Immature natural killer cell (primary cell): Measurements from ENCODE around the gene CNKSR2. TPM values are rescaled to one million over a fixed set of nuclear protein-coding genes. Genes with fewer than 3 reads are reported as not detected.

ENCODE experiments used
- DNase-seq, 3 donors: peaks; one replicate each; pipeline ENCODE4 v3.0.0; 2022; ENCODE audit warnings: mixed read lengths in 1 of 3
- H3K27ac Mint-ChIP-seq, 6 donors: one replicate each; pipeline ENCODE4 v1.8.0; 2020; ENCODE audit warnings: mixed read lengths in 6 of 6, mild to moderate bottlenecking in 5 of 6, inconsistent platforms in 4 of 6, moderate library complexity in 3 of 6
- H3K27me3 Mint-ChIP-seq, 3 donors: one replicate each; pipeline ENCODE4 v1.8.0; 2020 to 2021; ENCODE audit warnings: low read depth in 3 of 3, mild to moderate bottlenecking in 3 of 3, mixed read lengths in 3 of 3, moderate library complexity in 3 of 3, inconsistent platforms in 1 of 3
- H3K36me3 Mint-ChIP-seq, 3 donors: one replicate each; pipeline ENCODE4 v1.8.0; 2020; ENCODE audit warnings: mixed read lengths in 3 of 3, inconsistent platforms in 2 of 3, mild to moderate bottlenecking in 2 of 3
- H3K4me1 Mint-ChIP-seq, 2 donors: one replicate each; pipeline ENCODE4 v1.8.0; 2020; ENCODE audit warnings: inconsistent platforms in 2 of 2, mild to moderate bottlenecking in 2 of 2, mixed read lengths in 2 of 2, moderate library complexity in 1 of 2
- H3K4me3 Mint-ChIP-seq, 5 donors: one replicate each; pipeline ENCODE4 v1.8.0; 2020; ENCODE audit warnings: mild to moderate bottlenecking in 5 of 5, mixed read lengths in 5 of 5, inconsistent platforms in 3 of 5, moderate library complexity in 3 of 5
- H3K9me3 Mint-ChIP-seq, 6 donors: one replicate each; pipeline ENCODE4 v1.8.0; 2020; ENCODE audit warnings: mild to moderate bottlenecking in 6 of 6, mixed read lengths in 6 of 6, inconsistent platforms in 4 of 6, moderate library complexity in 3 of 6
- polyA plus RNA-seq, 3 donors: library from polyadenylated mRNA; unstranded; fragments of 300-500 nt; fragmentation: Illumina TruSeq; gene quantifications; one replicate each; pipeline ENCODE4 v1.2.3, GENCODE V29; 2021

The CNKSR2 gene
- polyA plus RNA-seq, 3 donors from 2014 or later: 0.34 to 0.78 TPM; not detected in 1

- H3K36me3 Mint-ChIP-seq: no peaks in the 10 kb centered on the region
- no peak for DNase-seq
- no peak overlapping the region for H3K27ac Mint-ChIP-seq
Observed at GRCh38 chrX:21655901-21656586, 281.8 kb downstream of the CNKSR2 start.

GRCh38 chrX:21656587-21657317, 282.5 kb downstream of the CNKSR2 start:
- no peak overlapping the region for H3K27ac Mint-ChIP-seq

More at GRCh38 chrX:21655901-21656586, 281.8 kb downstream of the CNKSR2 start:
- Mint-ChIP-seq H3K4me3 (peak overlapping the region in 3 of 5 donors; percentile 9 to 53 (median 24)), H3K4me1 (no peaks in the 10 kb centered on the region), H3K9me3 (peaks cover 0 to 3% (median 0%) of the 10 kb centered on the region in 6 donors), H3K27me3 (peaks cover 0 to 1% (median 0%) of the 10 kb centered on the region in 3 donors)

GRCh38 chrX:21657318-21658151, 283.3 kb downstream of the CNKSR2 start:
- Mint-ChIP-seq H3K4me3 (no peak overlapping the region), H3K27me3 (peaks cover 0 to 5% (median 1%) of the 10 kb centered on the region in 3 donors), H3K4me1 (no peaks in the 10 kb centered on the region), H3K36me3 (no peaks in the 10 kb centered on the region), H3K9me3 (peaks cover 0 to 3% (median 0%) of the 10 kb centered on the region in 6 donors), H3K27ac (no peak overlapping the region)
- no peak for DNase-seq

More at GRCh38 chrX:21656587-21657317, 282.5 kb downstream of the CNKSR2 start:
- Mint-ChIP-seq H3K4me1 (no peaks in the 10 kb centered on the region), H3K27me3 (peaks cover 0 to 2% (median 1%) of the 10 kb centered on the region in 3 donors), H3K4me3 (peak overlapping the region in 1 of 5 donors; percentile 10), H3K9me3 (peaks cover 0 to 3% (median 0%) of the 10 kb centered on the region in 6 donors), H3K36me3 (no peaks in the 10 kb centered on the region)
- DNase-seq: no peak

GRCh38 chrX:21658152-21658737, 284.0 kb downstream of the CNKSR2 start, which contains the start of gene KLHL34:
TSS of gene KLHL34 (minus strand) at chrX:21658330. CDS start at chrX:21657788, 542 bp downstream.
- no peak for DNase-seq
- Mint-ChIP-seq H3K27me3 (peaks cover 0 to 5% (median 1%) of the 10 kb centered on the region in 3 donors), H3K4me3 (no peak within 1 kb of the TSS), H3K9me3 (peaks cover 0 to 3% (median 0%) of the 10 kb centered on the region in 6 donors), H3K4me1 (no peaks in the 10 kb centered on the region), H3K27ac (no peak within 1 kb of the TSS), H3K36me3 (no peaks in the 10 kb centered on the region)

- Mint-ChIP-seq H3K9me3 (peaks cover 0 to 3% (median 0%) of the 10 kb centered on the region in 6 donors), H3K4me3 (no peak overlapping the region), H3K36me3 (no peaks in the 10 kb centered on the region), H3K4me1 (no peaks in the 10 kb centered on the region), H3K27me3 (peaks cover 0 to 5% (median 1%) of the 10 kb centered on the region in 3 donors), H3K27ac (no peak overlapping the region)
- DNase-seq: no peak
Observed at GRCh38 chrX:21658746-21659145, 284.5 kb downstream of the CNKSR2 start.

GRCh38 chrX:21659320-21659719, 285.1 kb downstream of the CNKSR2 start:
- H3K9me3 Mint-ChIP-seq: peaks cover 0 to 3% (median 0%) of the 10 kb centered on the region in 6 donors

GRCh38 chrX:21660156-21660555, 285.9 kb downstream of the CNKSR2 start:
- Mint-ChIP-seq H3K27me3 (peaks cover 0 to 5% (median 1%) of the 10 kb centered on the region in 3 donors), H3K4me1 (no peaks in the 10 kb centered on the region), H3K4me3 (no peak overlapping the region), H3K36me3 (no peaks in the 10 kb centered on the region), H3K27ac (no peak overlapping the region), H3K9me3 (peaks cover 0 to 3% (median 0%) of the 10 kb centered on the region in 6 donors)
- no peak for DNase-seq

More at GRCh38 chrX:21659320-21659719, 285.1 kb downstream of the CNKSR2 start:
- no peak overlapping the region for H3K27ac Mint-ChIP-seq
- no peaks in the 10 kb centered on the region for H3K36me3 Mint-ChIP-seq
- H3K27me3 Mint-ChIP-seq: peaks cover 0 to 5% (median 1%) of the 10 kb centered on the region in 3 donors
- no peaks in the 10 kb centered on the region for H3K4me1 Mint-ChIP-seq
- no peak overlapping the region for H3K4me3 Mint-ChIP-seq
- DNase-seq: no peak

GRCh38 chrX:21661316-21661715, 287.1 kb downstream of the CNKSR2 start:
- no peak for DNase-seq
- H3K4me3 Mint-ChIP-seq: no peak overlapping the region
- H3K36me3 Mint-ChIP-seq: no peaks in the 10 kb centered on the region
- no peak overlapping the region for H3K27ac Mint-ChIP-seq
- H3K9me3 Mint-ChIP-seq: peaks cover 0 to 3% (median 0%) of the 10 kb centered on the region in 6 donors
- H3K27me3 Mint-ChIP-seq: peaks cover 1 to 8% (median 2%) of the 10 kb centered on the region in 3 donors
- H3K4me1 Mint-ChIP-seq: no peaks in the 10 kb centered on the region

- Mint-ChIP-seq H3K27ac (no peak overlapping the region), H3K27me3 (peaks cover 1 to 8% (median 2%) of the 10 kb centered on the region in 3 donors), H3K4me1 (no peaks in the 10 kb centered on the region), H3K4me3 (no peak overlapping the region), H3K36me3 (no peaks in the 10 kb centered on the region), H3K9me3 (peaks cover 0 to 3% (median 0%) of the 10 kb centered on the region in 6 donors)
- DNase-seq: no peak
Observed at GRCh38 chrX:21662761-21663160, 288.5 kb downstream of the CNKSR2 start.

GRCh38 chrX:21666252-21666651, 292.0 kb downstream of the CNKSR2 start:
- Mint-ChIP-seq H3K4me3 (no peak overlapping the region), H3K36me3 (no peaks in the 10 kb centered on the region), H3K4me1 (no peaks in the 10 kb centered on the region), H3K9me3 (peaks cover 0 to 1% (median 0%) of the 10 kb centered on the region in 6 donors), H3K27ac (no peak overlapping the region), H3K27me3 (peaks cover 0 to 8% (median 2%) of the 10 kb centered on the region in 3 donors)
- DNase-seq: no peak

- Mint-ChIP-seq H3K9me3 (peaks cover 0 to 1% (median 0%) of the 10 kb centered on the region in 6 donors), H3K36me3 (no peaks in the 10 kb centered on the region), H3K4me3 (no peak overlapping the region), H3K27me3 (peaks cover 0 to 7% (median 2%) of the 10 kb centered on the region in 3 donors), H3K27ac (no peak overlapping the region), H3K4me1 (no peaks in the 10 kb centered on the region)
- DNase-seq: no peak
Observed at GRCh38 chrX:21666679-21667078, 292.5 kb downstream of the CNKSR2 start.

GRCh38 chrX:21674430-21675186, 300.4 kb downstream of the CNKSR2 start:
- H3K4me3 Mint-ChIP-seq: no peak overlapping the region
- H3K9me3 Mint-ChIP-seq: no peaks in the 10 kb centered on the region
- H3K27me3 Mint-ChIP-seq: peaks cover 1 to 7% (median 3%) of the 10 kb centered on the region in 3 donors
- no peak for DNase-seq
- H3K27ac Mint-ChIP-seq: no peak overlapping the region
- H3K36me3 Mint-ChIP-seq: no peaks in the 10 kb centered on the region
- no peaks in the 10 kb centered on the region for H3K4me1 Mint-ChIP-seq
